ENCODE results near the gene ZNF507.

ZNF507 gene

GRCh38 chr19:32339988-32340874 is 5.2 kb upstream of the ZNF507 start:
- no peak for DNase-seq

- DNase-seq = no peak
These were observed 2.7 kb upstream of the ZNF507 start for GRCh38 chr19:32342695-32343094.

- DNase-seq = no peak
These were observed 1.7 kb upstream of the ZNF507 start for GRCh38 chr19:32343550-32344262.

GRCh38 chr19:32346901-32347300 is 1.5 kb downstream of the ZNF507 start:
- DNase-seq = no peak

- DNase-seq = no peak
These were observed 2.2 kb downstream of the ZNF507 start for GRCh38 chr19:32347573-32347972.

- no peak for DNase-seq
These were observed 3.6 kb downstream of the ZNF507 start for GRCh38 chr19:32349051-32349450.

GRCh38 chr19:32349724-32350470 is 4.5 kb downstream of the ZNF507 start:
- DNase-seq = no peak

- no peak for DNase-seq
These were observed 5.1 kb downstream of the ZNF507 start for GRCh38 chr19:32350471-32350865.

GRCh38 chr19:32350987-32351348 is 5.6 kb downstream of the ZNF507 start:
- DNase-seq = no peak

GRCh38 chr19:32352241-32352630 is 6.8 kb downstream of the ZNF507 start:
- no peak for DNase-seq

GRCh38 chr19:32354345-32354744 is 8.9 kb downstream of the ZNF507 start:
- no peak for DNase-seq

GRCh38 chr19:32355309-32355708 is 9.9 kb downstream of the ZNF507 start:
- no peak for DNase-seq

GRCh38 chr19:32357720-32358119 is 12.3 kb downstream of the ZNF507 start:
- DNase-seq = no peak

GRCh38 chr19:32358321-32358720 is 12.9 kb downstream of the ZNF507 start:
- DNase-seq = no peak

GRCh38 chr19:32359581-32359980 is 14.2 kb downstream of the ZNF507 start:
- no peak for DNase-seq

GRCh38 chr19:32361574-32362317 is 16.3 kb downstream of the ZNF507 start:
- DNase-seq = no peak

- no peak for DNase-seq
These were observed 16.9 kb downstream of the ZNF507 start for GRCh38 chr19:32362318-32362691.

GRCh38 chr19:32363175-32363574 is 17.8 kb downstream of the ZNF507 start:
- no peak for DNase-seq

GRCh38 chr19:32363632-32364031 is 18.2 kb downstream of the ZNF507 start:
- no peak for DNase-seq

GRCh38 chr19:32364040-32364439 is 18.6 kb downstream of the ZNF507 start:
- DNase-seq = no peak

GRCh38 chr19:32367063-32367462 is 21.7 kb downstream of the ZNF507 start:
- no peak for DNase-seq

- no peak for DNase-seq
These were observed 22.6 kb downstream of the ZNF507 start for GRCh38 chr19:32367948-32368536.

- DNase-seq = no peak
These were observed 23.4 kb downstream of the ZNF507 start for GRCh38 chr19:32368787-32369186.
